ENCODE results near the gene SLC36A3. TPM values are rescaled to one million over a fixed set of nuclear protein-coding genes. Genes with fewer than 3 reads are reported as not detected.

The SLC36A3 gene
- total RNA-seq, result not detected in 2 replicates

DNA sequence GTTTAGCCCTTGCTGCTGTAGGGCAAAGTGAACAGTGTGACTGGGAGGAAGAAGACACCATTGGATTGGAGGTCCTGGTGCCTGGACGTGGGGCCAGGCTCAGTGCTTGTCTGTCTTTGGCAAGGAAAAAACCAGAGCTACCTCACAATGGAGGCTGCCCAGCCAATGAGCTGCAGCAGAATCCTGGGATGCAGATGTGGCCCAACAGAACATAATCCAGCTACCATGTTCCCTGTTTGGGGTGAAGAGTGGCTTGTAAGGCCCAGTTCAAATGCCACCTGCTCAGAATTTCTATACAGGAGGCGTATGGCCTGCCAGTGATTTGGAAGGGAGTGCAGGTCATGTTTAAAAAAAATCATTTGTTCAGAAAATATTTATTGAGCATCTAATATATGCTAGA, at the start of gene SLC36A3:
TSS of gene SLC36A3 (minus strand) at position 101 of the 400 bp plus-strand sequence. CDS start 412 bp downstream, outside the sequence.
- intact Hi-C loops (cut with micrococcal nuclease), result no loop called here

DNA sequence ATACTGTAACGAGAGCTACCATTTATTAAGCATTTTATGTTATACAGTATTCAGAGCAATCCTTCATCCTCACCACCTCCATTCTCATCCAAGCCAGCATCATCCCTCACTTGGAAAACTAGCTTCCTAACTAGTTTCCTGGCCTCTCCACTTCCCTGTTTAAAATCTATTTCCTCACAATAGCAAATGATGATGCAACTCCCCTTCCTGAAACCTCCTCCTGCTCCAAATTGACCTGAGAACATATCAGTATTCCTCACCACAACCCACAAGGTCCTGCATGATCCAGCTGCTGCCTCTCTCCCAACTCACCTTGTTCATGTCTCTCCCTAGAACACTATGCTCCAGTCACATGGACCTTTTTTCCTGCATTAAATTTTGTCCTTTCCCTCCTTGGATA, 48.1 kb upstream of the SLC36A3 start:
- intact Hi-C loops (cut with micrococcal nuclease), result no loop called here

DNA sequence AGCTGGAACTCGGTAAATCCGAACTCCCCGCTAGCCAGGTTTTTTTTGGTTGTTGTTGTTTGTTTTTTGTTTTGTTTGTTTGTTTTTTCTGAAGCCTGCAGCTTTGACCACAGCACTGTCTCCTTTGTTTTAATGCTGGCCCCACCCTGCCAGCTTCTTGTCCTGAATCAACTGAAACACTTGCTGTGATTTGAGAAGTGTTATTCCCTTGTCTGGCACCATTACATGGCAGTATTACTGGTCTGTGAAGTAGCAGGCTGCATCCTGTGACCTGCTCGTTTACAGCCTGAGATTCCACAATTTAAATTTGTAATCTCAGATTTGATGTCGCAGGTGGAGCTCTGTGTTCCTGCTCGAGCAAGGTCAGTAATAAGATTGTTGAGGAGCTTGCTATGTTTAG, 45.2 kb upstream of the SLC36A3 start:
- intact Hi-C loops (cut with micrococcal nuclease), result no loop called here

DNA sequence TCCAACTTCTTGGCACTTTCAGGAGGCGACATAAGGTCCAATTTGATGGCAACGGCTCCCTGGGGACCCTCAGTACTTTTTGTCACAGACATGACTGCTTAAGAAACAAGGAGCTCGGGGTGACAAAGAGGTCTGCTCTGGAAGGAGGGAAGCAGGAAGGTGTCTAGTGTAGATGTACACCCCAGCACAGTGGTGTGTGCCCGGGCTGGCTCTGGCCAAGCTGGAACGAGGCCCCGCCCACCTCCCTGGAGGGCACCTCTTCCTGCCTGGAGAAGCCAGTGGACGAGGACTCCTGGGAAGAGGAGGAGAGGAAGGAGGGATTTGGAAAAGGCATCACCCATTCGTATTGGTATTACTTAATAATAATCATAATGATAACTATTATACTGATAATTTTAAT, 43.8 kb upstream of the SLC36A3 start, which contains the start of gene SLC36A2:
TSS of gene SLC36A2 (minus strand) at position 191 of the 400 bp plus-strand sequence. CDS start at position 92, 99 bp downstream.
- intact Hi-C loops (cut with micrococcal nuclease), result no loop called here

DNA sequence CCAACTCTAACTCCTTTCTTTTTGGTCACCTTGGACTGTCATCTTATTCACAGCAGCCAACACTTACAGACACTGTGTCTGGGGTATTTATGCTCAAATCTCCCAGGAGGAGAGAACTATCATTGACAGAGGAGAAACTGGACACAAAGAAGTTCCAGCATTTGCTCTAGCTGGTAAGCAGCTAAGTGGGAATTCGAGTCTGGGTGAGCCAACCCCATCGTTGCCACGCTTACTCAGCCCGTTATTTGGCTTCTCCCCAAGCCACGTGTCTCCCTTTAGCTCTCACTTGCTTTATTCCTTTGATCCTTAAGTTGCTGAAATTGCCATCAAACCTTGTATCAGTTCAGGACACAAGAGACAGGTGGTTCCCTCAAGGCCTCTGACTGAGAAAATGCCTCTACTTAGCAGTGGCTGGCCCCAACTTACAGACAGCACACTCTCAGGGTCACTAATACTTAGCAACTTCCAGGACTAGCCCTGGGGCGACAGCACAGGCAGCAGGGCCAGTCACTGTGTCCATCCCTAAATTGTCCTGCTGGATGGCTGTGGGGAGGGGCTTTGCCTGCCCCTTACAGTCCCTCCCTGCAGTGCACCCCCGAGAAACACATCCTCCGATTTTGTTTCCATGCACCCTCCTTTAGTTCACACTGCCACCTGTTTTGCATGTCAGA, 42.4 kb upstream of the SLC36A3 start:
- intact Hi-C loops (cut with micrococcal nuclease), result no loop called here

DNA sequence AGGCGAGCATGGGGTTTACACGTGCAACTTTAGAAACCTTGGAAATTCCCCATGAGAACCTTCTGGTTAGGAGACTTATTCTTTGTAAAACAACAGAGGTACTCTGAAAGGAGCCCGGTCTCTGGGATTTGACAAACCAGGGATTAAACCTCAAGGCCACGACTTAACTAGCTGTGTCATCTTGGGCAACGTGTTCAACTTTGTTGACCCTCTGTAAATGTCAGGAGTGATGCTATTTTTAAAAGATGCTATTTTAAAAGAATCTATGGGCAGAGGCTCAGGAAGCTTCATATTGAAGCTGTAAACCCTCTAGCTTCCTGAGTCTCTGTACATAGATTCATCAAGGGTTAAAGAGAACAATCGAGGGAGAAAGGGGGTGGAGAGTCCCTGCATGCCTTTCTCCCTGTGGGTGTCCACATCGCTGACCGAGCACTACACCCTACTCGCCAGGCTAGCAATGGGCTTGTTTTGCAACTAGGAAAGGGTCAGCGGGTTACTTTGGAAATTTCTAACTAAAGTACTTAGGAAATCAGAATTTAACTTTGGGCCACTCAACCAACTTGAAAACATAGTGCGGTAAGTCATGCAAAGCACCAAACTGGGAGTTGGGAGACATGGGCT, 41.7 kb upstream of the SLC36A3 start:
- intact Hi-C loops (cut with micrococcal nuclease), result no loop called here

DNA sequence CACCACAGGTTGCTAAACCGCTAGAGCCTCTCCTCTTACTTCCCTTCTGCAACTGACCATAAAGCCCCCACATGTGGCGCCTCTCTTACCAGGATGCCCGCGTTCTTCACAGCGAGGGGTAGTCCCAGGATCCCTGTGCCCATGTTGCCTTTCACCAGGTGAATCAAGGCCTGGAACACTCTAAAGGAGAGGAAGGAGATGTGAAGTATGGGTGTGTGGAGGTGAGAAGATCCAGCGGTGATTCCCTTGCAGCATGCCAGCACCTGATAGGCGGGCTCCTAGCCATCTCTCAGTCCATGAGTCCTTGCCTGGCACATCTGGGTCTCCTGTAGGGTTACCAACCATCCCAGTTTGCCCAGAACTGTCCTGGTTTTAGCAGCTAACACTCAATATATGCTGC, 40.5 kb upstream of the SLC36A3 start:
- intact Hi-C loops (cut with micrococcal nuclease), result no loop called here

DNA sequence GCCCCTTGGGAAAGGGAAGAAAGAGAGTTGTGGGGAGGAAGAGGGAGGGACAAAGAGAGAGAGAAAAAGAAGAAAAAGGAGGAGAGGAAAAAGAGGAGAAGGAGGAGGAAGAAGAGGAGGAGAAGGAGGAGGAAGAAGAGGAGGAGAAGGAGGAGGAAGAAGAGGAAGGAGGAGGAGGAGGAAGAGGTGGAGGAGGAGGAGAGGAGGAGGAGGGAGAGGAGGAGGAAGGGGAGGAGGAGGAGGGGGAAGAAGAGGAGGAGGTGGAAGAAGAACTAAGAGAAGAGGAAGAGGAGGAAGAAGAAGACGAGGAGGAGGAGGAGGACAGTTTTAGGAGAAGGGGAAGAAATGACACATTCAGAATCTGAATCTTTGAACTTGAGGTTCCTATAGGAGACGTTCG, 36.4 kb upstream of the SLC36A3 start:
- intact Hi-C loops (cut with micrococcal nuclease), result no loop called here

DNA sequence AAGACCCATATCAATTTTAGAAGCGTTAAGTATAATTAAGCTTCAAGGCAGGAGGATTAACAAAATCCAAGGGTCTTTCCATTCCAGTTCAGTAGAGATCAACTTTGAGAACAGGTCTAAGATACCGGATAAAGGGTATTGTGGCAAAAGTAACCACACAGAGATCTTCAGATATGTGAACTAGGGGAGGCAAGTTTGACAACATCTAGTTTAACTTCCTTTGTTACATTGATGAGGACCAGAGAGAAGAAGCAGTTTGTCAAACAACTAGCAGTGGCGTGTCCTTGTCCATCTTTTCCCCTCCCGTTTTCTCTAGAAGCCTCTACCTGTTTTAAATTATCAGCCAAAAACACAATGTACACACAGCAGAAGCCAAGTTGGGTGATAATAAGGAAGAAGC, 35.2 kb upstream of the SLC36A3 start:
- intact Hi-C loops (cut with micrococcal nuclease), result no loop called here

DNA sequence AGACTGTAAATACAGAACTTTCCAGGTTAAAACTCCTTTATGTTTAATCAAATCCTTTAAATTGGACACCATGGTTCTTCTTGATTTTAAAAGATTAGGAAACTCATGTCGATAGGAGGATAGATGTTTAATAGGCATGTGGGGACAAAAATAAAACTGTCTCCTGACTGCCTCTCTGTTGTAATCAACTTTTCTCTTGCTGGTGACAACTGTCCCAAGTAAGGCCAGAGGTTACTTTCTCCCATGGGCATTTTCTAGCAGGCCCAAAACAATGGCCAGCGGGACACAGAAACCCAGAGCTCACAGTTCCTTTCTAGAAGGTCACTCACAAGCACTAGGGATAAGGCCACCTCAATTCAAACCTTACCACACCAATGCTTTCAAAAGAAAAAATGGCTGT, 29.3 kb upstream of the SLC36A3 start:
- intact Hi-C loops (cut with micrococcal nuclease), result no loop called here

DNA sequence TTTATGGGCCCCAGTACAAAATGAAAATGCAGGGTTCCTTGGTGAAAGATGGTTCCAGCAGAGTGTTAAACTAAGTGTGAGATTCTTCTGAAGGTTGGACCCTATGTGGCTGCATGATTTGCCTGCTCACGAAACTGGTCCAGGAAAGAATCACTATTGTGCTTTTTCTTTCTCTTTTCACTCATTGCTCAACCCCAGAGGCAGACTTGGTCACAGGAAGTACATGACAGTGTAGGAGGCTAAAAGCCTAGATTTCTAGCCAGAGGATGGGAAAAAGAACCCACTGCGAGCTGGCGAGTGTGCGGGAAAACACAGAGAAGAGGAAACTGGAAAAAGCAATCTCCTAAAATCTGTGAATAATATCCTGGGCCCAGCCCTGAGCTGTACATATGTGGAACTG, 25.2 kb upstream of the SLC36A3 start:
- intact Hi-C loops (cut with micrococcal nuclease), result no loop called here

DNA sequence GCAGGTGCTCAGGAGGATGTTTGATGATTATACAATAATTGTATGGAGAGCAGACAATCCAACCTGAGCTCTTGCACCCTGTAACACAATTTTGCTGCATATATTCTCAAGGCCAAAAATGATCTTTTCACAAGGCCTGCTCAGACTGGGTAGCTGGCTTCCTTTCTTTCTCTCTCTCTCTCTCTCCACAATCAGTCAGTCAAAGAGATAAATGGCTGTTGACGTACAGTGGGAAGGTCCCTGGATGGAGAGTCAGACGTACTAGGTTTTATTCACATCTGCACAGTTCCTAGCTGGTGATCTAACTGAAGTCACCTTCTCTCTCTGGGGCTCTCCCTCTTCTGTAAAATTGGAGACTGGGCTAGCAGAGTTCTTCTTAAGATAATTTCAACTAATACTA, 24.0 kb upstream of the SLC36A3 start:
- intact Hi-C loops (cut with micrococcal nuclease), result no loop called here

DNA sequence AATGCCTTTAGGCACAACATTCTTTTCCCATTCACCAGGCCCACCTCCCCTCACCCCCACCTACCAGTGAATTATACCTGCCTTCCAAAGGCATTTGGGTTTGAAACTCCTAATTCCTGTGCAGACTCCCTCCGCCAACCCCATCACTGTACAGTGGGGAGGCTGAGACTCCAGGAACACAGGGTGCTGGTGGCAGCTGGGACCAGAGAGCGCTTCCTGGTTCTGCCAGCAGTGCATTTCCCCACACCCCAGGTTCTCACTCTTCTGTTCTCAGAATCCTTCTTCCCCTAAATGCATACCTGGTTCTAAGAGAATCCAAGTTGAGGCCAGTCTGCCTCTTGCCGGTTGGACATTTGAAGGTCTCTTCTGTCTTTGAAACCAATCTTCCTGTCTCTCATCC, 22.7 kb upstream of the SLC36A3 start:
- intact Hi-C loops (cut with micrococcal nuclease), result no loop called here

DNA sequence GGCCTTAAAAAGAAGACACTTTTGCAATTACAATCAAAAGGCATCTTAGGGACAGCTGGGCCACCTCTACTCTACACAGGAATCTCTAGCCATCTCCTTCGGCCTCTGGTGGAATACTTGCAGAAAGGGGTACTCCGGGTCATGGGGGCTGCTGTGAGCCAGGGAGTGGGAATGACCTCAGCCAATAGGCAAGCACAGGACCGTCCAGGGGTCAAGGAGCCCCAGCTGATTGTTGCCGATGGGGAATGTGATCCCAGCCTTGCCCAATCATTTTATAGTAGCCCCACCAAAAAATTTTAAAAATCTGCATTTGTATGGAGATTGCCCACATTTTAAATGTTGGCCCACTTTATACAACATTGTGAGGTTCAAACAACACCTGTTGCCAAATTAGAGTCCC, 16.9 kb upstream of the SLC36A3 start:
- intact Hi-C loops (cut with micrococcal nuclease), result no loop called here

DNA sequence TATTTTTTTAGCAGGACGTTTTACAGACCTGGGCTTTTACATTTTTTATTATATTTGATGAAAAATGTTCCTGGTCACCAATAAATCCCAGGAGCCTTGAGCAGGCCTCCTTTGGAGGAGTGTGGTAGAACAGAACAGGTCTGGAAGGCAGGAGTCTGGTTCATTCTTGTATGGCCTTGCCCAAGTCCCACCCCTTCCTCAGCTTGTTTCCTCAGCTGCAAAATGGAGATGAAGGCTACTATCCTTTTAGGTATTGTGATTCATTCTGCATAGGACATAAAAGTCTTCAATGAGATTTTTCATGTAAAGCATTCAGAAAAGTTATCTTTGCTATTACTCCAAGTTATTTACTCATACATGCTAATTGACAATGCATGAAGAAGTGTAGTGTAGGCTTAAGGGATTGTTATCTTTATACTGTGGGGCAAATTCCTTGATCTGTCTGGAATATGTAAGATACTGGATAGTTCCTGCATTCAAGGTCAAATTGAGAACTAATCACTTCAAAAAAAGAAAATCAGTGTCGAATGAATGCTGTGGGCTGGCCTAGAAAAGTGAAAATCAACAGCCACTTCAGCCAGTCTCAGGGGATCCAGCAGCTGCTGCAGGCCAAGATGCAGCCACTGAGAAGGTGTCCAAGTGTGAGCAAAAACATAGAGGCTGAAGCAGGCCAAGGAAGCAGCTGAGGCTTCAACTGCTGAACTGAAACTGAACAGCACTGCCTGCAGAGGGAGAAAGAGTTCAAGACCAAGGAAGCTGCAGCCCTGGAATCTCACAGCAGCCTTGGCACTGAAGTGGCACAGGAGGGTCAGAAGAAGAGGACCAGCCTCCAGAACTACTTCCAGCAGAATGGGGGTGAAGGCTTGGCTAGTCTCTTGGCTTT, 15.5 kb upstream of the SLC36A3 start:
- intact Hi-C loops (cut with micrococcal nuclease), result loop anchor here (5.0 to 10.0 kb wide), 3 partner anchors 47 to 186 kb away; no protein-coding TSS in a partner anchor

DNA sequence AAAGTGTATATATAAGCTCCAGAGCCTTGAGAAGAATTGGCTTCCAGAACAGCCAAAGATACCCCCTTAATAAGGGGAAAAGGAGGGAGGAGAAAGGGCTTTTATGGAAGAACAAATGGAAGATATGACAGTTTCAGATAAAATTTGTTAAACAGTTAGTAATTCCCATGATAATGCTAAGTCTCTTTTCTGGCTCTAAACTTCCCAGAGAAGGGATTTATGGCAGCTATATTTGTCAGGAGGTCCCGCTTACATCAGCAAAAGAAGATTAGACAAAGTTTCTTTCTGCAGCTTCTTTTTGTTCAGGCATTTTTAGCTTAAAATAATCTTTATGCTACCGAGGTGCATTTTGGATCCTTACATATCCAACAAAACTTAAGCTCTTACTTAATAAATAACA, 14.3 kb upstream of the SLC36A3 start:
- intact Hi-C loops (cut with micrococcal nuclease), result loop anchor here (2.0 to 10.0 kb wide), 4 partner anchors 46 to 187 kb away; no protein-coding TSS in a partner anchor

DNA sequence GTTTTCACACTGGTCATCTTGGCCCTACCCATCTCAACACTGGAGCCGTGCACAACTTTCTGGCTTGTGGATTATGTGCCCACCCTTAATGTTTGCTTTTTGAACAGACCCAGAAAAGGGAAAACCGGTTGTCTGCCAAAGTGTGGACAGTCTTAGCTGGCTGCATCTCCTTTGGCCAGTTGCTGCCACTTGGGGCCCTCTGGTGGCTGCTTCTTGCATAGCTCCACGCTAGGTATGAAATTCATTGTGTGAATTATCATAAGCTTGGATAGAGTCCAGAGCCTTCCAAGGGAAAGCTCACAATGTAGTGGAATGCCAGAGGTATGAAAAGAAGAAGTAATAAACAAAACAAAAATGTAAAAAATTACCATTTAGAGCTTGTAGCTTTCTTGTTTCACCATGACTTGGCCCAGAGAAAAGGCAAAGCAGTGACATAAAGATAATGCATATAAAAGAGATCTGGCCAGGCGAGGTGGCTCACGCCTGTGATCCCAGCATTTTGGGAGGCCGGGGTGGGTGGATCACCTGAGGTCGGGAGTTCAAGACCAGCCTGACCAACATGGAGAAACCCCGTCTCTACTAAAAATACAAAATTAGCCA, 12.5 kb upstream of the SLC36A3 start:
- intact Hi-C loops (cut with micrococcal nuclease), result loop anchor here (1.0 to 10.0 kb wide), 7 partner anchors 32 to 189 kb away; partner anchors contain the start of gene GM2A

DNA sequence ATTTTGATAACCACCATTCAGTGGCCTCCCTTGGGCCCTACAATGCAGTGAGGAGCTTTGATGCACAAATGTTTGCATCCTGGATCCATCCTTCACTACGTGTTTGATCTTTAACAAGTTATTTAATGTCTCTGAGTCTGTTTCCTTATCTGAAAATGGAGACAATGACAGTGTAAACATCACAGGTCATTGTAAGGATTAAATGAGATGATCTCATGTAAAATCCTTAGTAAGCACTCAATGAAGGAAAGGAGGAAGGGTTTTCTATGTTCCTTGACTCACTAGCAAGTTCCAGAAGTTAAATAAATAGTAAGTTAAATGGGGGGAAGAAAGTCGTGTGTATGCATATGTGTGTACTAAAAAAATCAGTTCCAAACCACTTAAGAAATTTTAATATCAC, 9.8 kb upstream of the SLC36A3 start:
- intact Hi-C loops (cut with micrococcal nuclease), result loop anchor here (10.0 kb wide), 1 partner anchor 191 kb away; no protein-coding TSS in a partner anchor

DNA sequence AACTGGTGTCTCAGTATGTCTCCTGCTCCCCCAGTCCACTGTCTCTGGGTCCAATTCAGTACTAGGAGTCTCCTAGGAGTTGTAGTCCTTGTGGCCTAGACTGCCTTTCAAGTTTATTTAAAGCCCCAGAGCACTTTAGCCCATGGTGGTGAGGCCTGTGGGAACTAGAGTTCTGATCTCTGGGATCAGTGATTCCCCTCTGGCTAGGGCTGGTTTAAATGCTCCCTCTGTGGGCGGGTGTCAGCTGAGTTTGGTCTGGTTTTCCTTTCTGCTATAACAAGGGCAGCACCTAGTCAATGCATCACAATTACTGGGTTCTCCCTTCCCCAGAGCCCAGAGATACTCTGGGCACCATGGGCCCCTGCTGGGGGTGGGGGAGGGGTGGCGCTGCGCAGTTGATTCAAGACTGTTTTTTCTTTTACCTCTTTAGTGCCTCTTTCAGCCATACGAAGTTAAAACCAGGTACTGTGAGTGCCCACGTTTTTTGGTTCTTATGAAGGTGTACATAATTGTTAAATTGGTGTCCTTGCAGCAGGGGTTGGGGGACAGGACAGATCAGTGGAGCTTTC, 9.3 kb upstream of the SLC36A3 start:
- intact Hi-C loops (cut with micrococcal nuclease), result loop anchor here (10.0 kb wide), 1 partner anchor 192 kb away; no protein-coding TSS in a partner anchor

DNA sequence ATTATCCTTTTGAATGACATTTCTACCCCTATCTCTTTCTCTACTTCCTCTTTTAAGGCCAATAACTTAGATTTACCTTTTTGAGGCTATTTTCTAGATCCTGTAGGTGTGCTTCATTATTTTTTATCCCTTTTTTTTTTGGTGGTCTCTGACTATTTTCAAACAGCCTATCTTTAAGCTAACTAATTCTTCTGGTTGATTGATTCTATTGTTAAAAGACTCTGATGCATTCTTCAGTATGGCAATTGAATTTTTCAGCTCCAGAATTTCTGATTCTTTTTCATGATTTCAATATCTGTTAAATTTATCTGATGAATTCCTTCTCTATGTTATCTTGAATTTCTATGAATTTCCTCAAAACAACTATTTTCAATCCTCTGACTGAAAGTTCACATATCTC, 7.4 kb upstream of the SLC36A3 start:
- intact Hi-C loops (cut with micrococcal nuclease), result loop anchor here (10.0 kb wide), 1 partner anchor 194 kb away; no protein-coding TSS in a partner anchor

DNA sequence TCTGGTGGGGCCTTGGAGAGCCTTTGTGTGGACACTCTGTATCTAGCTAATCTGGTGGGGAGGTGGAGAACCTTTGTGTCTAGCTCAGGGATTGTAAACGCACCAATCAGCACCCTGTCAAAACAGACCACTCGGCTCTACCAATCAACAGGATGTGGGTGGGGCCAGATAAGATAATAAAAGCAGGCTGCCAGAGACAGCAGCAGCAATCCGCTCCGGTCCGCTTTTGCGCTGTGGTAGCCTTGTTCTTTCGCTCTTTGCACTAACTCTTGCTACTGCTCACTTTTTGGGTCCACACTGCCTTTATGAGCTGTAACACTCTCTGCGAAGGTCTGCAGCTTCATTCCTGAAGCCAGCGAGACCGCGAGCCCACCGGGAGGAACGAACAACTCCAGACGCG, 6.3 kb upstream of the SLC36A3 start:
- intact Hi-C loops (cut with micrococcal nuclease), result loop anchor here (10.0 kb wide), 1 partner anchor 195 kb away; no protein-coding TSS in a partner anchor

Measured in T-helper 1 cell treated with Interleukin-12 subunit alpha and Interleukin-12 subunit beta and Interleukin-4 antibody, amounts not matched to agents 30 ng/mL and 1 ng/mL, for 36 hours (primary cell).